NCI-H146 treated with DMSO at 0.1 percent for 48 hours (cell line): ENCODE results near the gene PRKCH.

Source experiments
- DNase-seq: peaks from one replicate; lab custom pipeline; 2025; ENCODE audit not compliant: unreplicated experiment; lab: John Stamatoyannopoulos, UW

PRKCH gene

DNA sequence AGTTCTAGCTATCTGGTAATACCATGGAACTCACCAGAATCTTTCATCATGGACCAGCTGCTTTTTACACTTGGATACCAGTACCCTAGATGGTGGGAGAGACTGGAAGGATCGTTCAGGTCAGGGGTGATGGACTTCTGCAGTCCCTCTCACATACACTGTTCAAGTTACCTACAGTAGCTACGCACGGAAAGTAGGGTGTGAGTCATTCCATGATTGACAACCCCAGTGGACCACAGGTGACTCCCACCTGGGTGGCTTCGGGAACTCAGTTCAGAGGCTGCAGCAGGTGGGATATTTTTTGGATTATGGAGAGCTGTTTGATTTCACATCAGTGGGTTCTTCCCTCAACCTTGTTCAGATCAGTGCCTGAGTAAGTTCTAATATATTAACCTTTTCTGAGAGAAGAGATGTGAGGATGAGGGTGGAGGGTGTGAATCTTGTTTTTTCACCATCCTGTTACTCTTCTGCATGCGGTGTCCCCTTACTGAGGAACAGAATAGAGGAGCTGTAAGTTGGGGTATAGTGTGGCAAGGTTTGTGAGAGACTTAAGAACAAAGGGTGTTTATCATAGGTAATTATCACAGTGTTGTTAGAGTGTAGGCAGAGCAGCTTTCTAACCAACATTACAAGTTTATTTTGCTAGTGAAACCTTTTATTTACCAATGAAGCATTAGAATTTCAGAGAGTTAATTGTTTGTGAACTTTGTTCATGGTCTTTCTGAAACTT, 39.6 kb downstream of the PRKCH start:
- no peak for DNase-seq

DNA sequence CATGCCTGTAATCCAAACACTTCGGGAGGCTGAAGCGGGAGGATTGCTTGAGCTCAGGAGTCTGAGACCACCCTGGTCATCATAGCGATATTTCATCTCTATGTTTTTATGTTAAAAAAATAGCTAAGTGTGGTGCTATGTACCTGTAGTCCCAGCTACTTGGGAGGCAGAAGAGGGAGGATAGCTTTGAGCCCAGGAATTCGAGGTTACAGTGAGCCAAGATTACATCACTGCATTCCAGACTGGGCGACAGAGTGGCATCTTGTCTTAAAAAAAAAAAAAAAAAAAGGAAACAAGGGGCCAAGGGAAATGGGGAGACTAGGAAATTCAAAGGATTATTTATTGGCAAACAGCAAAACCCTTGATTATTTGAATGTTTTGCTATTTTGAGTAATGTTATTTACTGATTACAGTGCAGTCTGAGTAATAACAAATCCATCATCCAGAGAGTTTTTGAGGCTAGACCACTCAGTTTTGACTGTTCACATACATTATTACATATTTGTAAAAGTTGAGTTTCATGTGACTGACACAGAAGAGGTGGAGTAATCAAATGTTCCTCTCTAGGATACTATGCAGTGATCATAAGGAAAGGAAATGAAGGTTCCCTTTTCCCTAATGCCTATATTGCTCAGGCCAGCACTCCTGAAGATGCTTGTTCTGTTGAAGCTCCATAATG, 40.8 kb downstream of the PRKCH start:
- DNase-seq: no peak

DNA sequence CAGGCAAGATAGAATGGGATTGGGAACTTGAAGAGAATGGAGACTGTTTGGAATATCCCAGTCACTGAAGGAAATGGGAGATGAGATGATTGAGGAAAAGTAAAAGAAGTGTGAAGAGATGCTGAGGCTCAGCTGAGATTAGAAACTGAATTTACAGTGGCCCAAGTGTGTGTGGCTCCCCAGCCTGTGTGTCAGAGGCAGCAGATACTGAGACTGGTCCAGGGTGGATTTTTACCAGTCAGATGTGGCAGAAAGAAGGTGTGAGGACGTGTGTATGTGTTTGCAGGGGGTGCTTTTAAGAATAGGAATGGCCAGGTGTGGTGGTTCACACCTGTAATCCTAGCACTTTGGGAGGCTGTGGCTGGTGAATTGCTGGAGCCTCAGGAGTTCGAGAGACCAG, 42.9 kb downstream of the PRKCH start:
- no peak for DNase-seq

DNA sequence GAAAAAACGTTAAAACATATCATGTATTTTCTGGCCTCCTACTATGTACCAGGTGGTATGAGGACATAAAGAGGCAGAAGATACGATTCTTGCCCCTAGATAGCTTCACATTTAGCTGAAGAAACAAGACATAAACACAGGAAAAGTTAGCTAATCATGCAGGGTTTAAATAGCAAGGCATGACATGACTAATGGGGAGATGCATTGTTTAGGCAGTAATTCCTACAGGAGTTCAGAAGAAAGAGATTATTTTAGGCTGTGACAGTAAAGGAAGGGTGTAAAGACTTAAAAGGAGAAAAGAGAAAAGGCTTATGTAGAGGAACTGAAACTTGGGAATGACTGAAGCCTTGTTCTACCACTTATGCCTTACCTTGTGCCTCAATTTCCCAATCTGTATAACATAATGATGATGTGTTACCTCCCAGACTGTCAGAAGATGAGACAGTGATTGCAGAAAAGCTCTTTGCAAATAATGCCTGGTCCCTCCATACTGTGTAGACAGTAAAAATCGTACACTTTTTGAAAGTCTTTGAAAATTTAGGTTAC, 44.4 kb downstream of the PRKCH start:
- DNase-seq: no peak

DNA sequence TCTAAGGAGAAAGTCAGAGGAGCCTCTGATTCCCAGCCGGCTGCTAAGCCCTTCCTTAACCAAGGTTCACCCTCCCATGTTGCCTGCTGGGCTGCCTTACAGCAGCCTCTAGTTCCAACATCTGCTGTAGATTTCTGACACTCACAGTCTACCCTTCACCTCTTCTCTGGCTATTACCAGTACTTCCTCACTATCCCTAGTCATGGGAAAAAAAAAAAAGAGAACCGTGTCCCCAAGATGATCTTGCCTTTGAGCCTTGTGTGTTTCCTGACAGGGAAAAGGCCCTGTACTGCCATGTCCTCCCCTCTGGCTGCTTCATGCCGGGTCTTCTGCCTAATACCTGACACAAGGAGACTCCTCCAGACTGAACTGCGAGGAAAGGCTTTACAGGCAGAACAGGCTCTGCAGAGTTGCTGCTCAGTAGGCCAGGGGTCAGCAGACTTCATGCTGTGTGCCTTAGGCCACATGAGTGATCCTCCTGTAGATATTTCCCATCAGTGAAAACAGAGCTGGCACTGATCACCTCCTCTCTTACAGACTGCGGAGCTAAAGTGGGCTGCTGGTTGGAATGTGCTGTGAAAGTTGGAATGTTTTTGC, 46.8 kb downstream of the PRKCH start:
- no peak for DNase-seq

DNA sequence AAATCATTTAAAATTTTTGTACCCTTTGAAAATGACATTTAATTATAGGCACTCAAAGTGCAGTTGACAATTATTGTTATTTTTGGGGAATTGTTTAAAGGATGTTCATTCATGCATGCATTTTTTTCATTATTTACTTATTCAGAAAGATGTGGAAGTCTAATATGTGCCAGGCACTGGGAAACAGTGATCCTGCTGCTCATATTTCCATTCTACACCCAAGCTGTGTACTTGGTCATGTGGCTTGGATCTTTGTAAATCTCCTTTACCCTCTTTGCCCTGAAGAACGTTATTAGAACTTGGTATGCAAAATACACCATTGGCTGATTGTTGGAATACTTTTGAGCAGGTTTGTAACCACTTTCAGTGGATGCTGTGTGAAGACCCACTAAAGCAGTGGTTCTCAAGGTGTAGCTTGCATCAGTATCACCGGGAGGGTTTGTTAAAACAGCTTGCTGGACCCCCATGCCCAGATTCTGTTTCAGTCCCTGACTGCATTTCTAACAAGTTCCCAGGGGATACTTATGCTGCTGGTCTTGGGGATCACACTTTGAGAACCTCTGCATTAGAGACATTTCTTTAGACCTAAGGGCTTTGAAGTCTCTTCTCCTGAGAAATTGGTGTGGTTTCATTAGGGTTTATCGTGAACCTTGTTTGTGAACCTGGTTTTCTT, 47.5 kb downstream of the PRKCH start:
- no peak for DNase-seq

DNA sequence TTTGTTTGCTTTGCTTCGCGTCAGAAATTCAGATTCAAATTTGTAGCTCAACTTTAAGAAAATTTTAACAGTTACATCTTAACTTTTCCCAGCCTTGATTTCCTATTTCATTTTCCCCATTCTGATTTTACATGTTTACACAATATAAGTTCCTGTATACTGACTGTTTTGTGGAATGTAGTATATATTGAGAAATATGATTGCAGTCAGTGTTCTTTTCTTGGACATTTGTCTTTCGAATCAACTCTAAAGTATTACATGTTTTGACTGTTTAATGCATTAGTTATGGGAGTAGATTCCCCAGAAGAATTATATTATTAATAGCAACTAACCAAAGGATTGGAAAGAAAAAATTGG, 48.1 kb downstream of the PRKCH start:
- DNase-seq: no peak

DNA sequence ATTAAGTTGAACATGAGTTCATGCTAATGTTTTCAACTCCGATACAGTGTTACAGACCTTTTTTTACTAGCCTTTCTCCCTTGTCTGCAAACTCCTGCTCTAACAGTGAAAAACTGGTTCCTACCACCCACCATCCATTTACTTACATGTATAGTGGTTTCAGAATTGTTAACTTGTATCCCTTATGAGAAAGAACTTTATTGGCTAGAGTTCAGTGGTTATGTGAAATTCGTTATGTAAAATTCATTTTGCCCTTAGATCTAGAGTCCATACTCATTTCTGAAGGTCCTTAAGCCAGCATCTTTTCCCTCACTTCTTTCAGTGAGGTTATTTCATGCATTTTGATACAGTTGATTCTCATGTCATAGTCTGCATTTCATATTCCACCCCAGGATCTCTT, 51.0 kb downstream of the PRKCH start:
- no peak for DNase-seq

DNA sequence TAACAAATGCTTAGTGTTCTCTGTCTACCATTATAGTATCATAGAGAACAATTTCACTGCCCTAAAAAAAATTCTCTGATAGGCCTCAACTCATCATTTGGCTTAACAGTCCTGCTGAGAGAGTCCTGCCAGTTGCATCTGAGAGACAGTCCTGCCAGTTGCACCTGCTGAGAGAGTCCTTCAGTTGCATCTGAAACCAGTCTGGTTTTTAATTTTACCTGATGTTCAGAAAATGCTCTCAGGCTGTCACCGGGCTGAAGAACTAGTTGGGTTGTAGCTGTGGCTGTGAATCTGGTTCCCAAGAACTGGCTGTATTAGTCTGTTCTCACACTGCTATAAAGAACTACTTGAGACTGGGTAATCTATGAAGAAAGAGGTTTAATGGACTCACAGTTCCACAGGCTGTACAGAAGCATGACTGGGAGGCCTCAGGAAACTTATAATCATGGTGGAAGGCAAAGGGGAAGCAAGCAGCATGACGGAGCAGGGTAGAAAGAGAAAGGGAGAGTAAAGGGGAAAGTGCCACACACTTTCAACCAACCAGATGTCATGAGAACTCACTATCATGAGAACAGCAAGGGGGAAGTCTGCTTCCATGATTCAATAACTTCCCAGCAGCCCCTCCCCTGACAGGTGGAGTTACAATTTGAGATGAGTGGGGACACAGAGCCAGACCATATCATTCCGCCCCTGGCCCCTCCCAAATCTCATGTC, 51.6 kb downstream of the PRKCH start:
- no peak for DNase-seq

DNA sequence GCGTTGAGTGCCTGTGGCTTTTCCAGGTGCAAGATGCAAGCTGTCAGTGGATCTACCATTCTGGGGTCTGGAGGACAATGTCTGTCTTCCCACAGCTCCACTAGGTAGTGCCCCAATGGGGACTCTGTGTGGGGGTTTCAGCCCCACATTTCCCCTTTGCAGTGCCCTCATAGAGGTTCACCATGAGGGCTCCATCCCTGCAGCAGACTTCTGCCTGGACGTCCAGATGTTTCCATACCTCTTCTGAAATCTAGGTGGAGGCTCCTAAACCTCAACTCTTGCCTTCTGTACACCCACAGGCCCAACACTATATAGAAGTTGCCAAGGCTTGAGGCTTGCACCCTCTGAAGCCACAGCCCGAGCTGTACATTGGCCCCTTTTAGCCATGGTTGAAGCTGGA, 52.9 kb downstream of the PRKCH start:
- DNase-seq: no peak

DNA sequence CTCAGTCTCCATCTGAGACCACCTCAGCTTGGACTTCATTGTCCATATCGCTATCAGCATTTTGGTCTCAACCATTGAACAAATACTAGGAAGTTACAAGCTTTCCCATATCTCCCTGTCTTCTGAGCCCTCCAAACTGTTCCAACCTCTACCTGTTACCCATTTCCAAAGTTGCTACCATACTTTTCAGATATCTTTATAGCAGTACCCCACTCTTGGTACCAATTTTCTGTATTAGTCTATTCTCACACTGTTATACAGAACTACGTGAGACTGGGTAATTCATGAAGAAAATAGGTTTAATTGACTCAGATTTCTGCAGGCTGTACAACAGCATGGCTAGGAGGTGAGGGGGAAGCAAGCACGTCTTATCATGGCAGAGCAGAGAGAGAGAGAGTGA, 53.8 kb downstream of the PRKCH start:
- no peak for DNase-seq

DNA sequence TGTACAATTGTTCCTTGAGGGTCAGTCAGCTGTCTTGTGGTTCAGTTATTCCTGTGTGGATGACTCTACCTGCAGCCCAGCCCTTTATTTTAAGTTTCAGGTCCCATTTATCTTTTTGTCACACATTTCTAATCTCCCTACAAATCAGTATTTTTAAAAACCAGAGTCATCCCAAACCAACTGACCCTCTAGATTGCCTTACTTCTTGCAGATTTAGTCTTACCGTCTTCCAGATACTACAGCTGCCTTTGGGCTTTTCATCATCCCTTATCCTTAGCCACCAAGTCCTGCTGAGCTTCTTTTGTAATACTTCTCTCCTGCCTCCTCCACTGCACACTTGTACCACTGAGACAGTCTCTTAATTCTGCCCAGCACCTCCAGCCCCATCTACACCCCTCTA, 54.9 kb downstream of the PRKCH start:
- no peak for DNase-seq

DNA sequence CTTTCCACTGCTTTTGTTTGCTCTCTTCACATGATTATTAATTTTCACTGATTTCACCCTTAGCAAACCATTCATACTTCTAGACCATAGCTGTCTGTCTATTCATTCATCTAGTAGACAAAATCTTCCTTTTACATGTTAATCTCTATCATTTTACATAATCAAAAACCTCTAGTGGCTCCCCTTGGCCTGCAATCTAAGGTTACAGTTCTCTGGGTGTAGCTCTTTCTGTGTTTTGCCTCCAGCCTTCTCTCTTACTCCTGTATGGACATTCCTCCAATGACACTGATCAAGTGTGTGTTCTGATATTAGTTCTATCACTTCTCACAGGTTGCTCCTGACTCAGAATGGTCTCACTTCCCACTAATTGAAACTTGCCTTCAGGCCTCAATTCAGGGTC, 56.4 kb downstream of the PRKCH start:
- DNase-seq: no peak

DNA sequence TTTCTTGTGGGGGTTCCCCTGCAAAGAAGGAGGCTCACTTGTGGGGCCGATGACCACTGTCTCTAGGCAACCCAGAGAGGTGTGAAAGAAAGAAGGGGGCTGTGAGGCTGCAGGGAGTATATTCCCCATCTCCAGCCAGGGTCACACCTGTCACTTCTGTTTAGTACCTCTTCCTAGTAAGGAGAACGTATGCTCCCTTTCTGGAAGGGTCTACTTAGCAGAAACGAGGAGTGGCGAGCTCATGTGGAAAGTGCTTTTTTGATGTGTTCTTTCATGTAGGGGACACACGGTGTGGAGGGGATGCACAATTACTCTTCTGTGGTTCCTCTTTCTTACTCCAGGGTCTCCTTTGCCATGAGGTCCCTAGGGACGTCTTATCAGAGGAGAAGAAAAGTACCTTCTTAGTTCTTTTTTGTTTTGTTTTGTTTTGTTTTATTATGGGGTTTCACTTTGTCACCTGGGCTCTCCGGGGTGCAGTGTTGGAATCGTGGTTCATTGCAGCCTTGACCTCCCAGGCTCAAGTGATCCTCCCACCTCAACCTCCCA, 58.3 kb downstream of the PRKCH start:
- DNase-seq: no peak

DNA sequence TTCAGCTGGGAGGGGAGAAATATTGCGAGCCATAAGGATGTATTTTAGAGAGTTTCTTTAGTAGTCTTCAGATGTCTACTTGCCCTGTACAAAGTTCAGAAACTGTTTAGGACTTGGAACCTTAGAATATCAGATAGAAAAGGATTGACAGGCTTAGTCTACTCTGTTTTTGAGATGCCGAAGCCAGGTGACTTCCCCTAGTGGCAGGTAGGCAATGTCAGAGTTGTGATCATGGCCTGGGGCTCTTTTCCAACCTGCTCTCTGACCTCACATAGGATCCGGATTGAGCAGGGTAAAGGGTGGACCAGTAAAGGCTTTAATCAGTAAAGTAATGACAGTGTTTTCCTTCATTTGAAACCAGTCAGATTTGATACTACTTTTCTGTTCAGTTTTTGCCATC, 59.6 kb downstream of the PRKCH start:
- DNase-seq: no peak

DNA sequence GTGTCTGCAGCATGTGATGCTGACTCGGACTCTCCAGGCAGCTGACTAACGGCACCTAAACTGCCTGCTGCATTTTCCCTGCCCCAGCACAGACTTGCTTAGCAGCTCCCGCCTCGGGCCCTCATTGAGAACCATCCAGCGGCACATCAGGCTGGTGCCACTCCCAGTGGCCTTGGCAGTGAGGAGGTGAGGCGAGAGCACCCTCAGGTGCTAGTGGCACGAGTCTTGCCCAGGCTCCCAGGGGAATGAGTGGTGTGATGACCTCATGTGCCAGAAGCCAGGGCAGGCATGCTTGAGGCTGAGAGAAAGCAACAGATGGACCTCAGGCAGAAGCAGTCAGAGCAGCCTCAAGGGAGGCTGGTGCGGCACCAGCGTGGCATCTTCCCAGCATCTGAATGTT, 60.2 kb downstream of the PRKCH start:
- no peak for DNase-seq

DNA sequence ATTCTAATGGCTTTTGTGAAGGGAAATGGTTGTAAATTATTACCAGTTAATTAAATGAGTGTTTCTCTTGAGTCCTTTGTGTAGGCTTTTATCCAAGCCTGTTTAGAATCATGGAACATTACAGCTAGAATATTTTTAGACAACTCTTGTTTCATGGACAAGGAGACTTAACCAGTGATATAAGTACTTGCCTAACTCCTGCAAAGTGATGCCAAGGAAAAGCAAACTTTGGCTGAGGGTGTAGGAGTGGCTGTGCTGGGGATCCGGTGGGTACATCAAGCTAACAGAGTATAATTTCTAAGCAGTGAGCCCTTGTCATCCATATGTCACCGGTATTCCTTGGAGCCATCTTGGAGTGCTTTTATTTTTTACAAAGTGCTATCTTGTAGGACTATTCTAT, 61.5 kb downstream of the PRKCH start:
- DNase-seq: no peak

DNA sequence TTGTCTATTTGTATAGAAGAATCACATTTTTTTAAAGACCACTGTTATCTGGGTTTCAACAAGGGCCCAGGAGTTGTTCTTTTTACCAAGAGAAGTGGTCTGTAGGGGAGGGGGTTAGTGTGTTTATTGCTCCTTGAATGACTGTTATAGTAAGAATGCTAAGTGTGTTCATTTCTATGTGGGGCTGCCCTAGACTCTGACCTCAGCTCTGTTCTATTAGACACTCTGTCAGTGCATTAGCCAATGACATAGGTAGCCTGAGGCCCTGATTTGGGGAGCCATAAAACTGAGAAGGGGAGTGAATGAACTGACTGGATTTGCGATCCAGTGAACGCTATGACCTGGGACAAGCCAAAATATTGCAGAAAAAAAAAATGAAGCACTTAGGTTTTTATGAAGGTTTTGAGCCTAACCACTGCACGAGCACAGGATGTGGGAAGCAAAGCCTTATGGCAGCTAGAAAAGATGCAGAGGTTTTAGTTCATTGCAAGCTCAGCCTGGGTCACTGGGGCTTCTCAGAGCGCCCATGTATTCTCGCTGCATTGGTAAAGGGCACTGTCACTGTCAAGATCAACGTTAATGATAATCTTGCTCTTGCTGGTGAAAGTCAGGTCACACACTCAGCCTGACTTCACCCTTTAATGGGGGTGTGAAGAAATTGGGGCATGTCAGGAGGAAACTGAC, 63.8 kb downstream of the PRKCH start:
- DNase-seq: no peak

DNA sequence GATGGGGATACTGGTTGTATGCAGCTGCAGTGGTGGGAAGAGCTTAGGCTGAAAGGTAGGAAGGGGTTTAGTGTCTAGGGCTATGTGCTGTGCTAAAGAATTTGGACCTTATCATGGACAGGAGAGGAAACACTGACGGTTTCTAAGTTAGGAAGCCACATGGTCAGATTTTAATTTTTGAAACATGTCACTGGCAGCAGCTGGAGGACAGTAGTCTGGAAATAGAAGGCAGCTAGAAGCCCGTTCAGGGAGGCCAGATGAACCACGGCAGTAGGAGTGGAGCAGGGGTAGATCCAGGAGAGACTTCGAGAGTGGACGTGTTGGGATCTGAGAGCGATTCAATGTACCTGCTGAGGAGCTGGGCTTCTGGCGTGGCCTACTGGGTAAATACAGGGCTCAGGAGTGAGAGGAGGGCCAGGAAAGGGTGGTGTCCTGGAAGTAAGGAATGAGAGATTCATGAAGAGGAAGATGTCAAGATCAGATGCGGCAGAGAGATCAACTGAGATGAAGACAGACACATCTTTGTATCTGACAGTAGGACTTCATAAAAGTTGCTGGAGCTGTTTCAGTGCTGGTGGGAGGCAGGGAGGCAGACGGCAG, 64.9 kb downstream of the PRKCH start:
- DNase-seq: no peak

DNA sequence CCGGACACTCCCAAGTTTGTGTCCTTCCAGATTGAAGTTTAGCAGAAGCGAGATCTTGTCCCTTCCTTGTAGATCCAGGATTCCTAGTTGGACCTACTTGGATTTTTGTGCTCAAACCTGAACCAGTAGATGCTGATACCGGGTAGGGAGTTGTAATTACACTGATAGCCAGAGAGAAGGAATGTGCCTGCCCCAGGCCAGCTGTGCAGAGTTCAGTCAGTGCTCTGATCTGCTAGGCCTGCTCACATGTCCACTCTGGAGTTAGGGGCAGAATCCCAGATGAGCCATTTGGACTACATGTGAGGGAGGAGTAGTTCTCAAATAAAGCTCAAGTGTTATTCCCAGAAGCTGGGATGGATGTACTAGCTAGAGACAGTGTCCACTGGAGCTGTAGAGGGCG, 65.7 kb downstream of the PRKCH start:
- no peak for DNase-seq
